Measurements from ENCODE around the gene LAP3. TPM values are rescaled to one million over a fixed set of nuclear protein-coding genes. Genes with fewer than 3 reads are reported as not detected.

Gene LAP3
- total RNA-seq = 152 and 155 TPM in 2 replicates

DNA sequence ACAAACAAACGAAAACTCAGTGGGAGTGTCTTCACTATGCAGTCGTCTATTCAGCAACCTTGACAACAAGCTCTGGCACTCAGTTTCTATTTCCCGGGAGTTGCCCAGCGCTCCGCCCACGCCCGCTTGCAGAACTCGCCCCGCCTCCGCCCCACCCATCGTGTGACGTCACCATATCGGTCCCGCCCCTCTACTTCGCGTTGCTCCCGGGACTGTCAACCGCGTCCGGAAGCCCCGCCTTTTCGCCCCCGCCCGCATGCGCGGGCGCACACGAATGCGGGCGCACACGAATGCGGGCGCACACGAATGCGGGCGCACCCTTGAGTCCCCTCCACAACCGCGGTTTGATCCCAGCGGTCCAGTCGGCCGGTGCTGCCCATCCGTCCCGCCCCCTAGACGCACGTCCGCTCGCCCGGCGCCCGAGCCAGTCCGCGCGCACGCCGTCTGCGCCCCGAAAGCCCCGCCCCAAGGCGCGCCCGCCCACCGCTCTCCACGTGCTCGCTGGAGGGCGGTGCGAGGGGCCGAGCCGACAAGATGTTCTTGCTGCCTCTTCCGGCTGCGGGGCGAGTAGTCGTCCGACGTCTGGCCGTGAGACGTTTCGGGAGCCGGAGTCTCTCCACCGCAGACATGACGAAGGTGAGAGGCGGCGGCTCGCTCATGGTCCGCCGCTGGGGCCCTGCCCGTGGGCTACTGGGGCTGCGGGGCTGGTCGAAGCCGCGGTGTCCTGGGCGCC is at the start of gene LAP3:
TSS of gene LAP3 (plus strand) at position 267 of the 733 bp plus-strand sequence. CDS start at position 535, 268 bp downstream.

DNA sequence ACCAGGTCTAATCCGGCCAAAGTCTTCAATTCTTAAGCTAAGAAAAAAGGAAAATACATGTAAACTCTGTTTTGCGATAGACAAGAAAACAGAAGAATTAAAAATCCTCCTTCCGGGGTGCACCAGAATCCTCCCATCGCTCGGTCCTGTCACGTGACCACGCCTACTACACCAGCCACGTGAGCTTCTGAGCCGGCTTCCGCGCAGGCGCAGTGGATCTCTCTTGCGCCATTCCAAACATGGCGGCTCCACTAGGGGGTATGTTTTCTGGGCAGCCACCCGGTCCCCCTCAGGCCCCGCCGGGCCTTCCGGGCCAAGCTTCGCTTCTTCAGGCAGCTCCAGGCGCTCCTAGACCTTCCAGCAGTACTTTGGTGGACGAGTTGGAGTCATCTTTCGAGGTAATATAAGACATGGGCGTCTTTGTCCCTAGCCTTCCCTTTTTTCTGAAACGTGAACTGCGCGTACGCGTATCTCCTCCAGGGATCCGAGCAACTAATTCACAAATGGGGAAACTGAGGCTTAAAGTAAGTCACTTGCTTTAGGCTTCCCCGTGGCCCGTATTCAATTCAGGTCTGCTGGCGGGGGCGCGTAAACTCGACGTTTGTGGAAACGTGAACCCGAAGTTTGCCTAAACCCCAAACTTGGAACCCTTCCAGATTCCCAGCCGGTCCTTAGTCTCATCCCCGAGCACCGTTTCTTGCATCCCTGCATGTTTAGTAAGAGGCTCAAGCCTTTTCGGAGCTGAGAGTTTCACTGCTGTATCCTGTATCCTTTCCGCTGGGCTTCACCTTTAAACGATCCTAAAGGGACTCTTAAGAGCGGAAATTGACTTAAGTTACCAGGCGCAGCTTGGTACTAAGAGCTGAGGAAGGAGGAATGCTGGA is 37.7 kb downstream of the LAP3 start, which contains the start of gene MED28:
TSS of gene MED28 (plus strand) at position 226 of the 884 bp plus-strand sequence. CDS start at position 240, 14 bp downstream.

Other genes with a start within 250 kb of the LAP3 start
- 9.3 and 38.9 TPM in 2 replicates for gene QDPR, start 65.1 kb upstream of the LAP3 start, total RNA-seq
- gene CLRN2, start 62.0 kb upstream of the LAP3 start, total RNA-seq = not detected in 2 replicates
- gene MED28, start 37.4 kb downstream of the LAP3 start, total RNA-seq = 7.5 and 8.2 TPM in 2 replicates
- gene FAM184B, start 204.4 kb downstream of the LAP3 start, total RNA-seq = under 0.01 and 0.28 TPM in 2 replicates
- 15.8 and 17.4 TPM in 2 replicates for gene DCAF16, start 233.6 kb downstream of the LAP3 start, total RNA-seq
- gene NCAPG, start 233.8 kb downstream of the LAP3 start, total RNA-seq = 5.4 and 63.6 TPM in 2 replicates